ES-I3 (cell line): ENCODE measurements around the gene DCBLD1.

ENCODE experiments used
- H3K36me3 ChIP-seq: 2 replicates; pipeline ENCODE4 v1.6.1; 2013; ENCODE audit warnings: mild to moderate bottlenecking, low read length, control low read depth, moderate library complexity; ENCODE audit not compliant: insufficient read depth
- H3K4me1 ChIP-seq: 2 replicates; pipeline ENCODE4 v1.6.1; 2013; ENCODE audit warnings: mild to moderate bottlenecking, control low read depth, low read length; ENCODE audit not compliant: insufficient read depth
- H3K9ac ChIP-seq: 2 replicates; pipeline ENCODE4 v1.6.1; 2013; ENCODE audit warnings: low read depth, mild to moderate bottlenecking, low read length, moderate library complexity
- H3K9me3 ChIP-seq: 2 replicates; pipeline ENCODE4 v1.6.1; 2013; ENCODE audit warnings: mild to moderate bottlenecking, low read length, moderate library complexity; ENCODE audit not compliant: control insufficient read depth, insufficient read depth

The DCBLD1 gene

DNA sequence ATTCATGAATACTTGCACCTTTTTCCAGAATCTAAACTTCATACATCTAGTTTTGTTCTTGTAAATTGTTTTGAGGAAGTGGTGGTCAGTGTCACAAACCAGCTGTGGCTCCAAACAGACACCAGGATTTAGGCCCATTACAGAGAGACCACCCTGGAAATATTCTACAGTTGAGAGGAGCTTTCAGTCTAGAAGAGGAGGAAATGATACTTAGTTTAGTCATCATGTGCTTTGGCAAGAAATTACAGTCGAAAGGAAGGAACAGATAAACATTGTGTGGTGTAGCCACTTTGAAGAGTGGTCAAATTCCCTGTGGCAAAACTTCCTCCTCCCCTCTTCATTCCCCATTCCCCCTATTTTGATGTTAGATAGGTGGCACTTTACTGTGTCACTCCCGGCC, 15.7 kb downstream of the DCBLD1 start:
- Histone ChIP-seq H3K4me1 (no peaks in the 10 kb centered on the region), H3K36me3 (no peaks in the 10 kb centered on the region), H3K9ac (no peak overlapping the region), H3K9me3 (no peaks in the 10 kb centered on the region)

DNA sequence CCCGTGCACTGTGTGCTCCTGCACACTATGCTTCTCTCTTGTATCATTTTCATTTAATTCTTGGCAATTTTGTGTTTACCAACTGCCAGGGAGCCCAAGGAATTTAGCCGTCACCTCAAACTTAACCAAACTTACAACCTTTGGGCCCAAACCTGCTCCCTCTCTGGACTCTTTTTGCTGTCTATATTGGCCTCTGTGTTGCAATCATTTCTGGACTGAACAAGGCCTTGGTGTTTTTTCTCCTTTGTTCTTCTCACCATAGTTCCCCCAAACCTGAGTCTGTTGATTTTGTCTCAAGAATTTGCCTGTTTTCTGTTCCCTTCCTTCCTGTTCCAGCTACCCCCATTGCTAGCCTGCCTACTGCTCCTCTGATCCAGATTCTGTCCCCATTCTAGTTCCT, 19.2 kb downstream of the DCBLD1 start:
- Histone ChIP-seq H3K9me3 (no peaks in the 10 kb centered on the region), H3K4me1 (no peaks in the 10 kb centered on the region), H3K9ac (no peak overlapping the region)

DNA sequence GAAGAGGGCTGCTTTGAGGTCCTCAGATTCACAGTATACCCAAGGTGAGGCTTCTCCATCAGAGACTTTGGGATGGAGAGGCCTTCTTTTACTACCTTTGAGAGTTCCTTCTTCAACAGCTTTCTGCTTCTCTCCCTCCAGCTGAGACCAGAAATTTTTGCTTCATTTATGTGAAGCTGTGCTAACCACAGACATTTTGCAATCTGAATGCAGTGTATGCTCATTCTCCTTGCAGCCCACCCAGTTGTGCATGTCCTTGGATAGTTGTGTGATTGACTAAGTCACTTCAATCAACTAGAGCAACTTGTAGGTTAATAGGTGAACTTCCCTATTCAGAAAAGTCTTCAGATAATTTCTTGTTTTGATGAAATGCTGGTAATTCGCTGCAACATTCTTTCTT, 20.1 kb downstream of the DCBLD1 start:
- H3K9me3 ChIP-seq, result no peaks in the 10 kb centered on the region
- H3K4me1 ChIP-seq, result no peaks in the 10 kb centered on the region
- no peak overlapping the region for H3K9ac ChIP-seq
- no peaks in the 10 kb centered on the region for H3K36me3 ChIP-seq

More for the DNA sequence above, 19.2 kb downstream of the DCBLD1 start:
- H3K36me3 ChIP-seq, result no peaks in the 10 kb centered on the region

DNA sequence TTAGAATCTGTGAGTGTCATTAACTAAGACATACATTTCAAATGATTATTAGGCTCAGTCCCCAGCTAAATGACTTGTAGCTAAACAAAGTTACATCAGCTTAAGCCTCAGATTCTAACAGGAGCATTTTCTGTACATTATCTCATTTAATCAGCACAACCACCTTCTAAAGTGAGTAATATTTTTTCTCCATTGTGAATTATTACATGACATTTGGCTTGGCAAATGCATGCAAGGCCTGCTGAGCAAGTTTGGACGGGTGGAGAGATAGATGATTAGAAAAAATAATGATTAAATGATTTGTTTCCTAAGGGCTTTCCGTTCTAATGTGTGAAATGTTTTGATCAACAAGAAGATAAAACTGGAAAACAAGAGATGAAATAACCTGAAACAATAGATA, 20.7 kb downstream of the DCBLD1 start:
- no peaks in the 10 kb centered on the region for H3K9me3 ChIP-seq
- H3K4me1 ChIP-seq, result no peaks in the 10 kb centered on the region
- H3K9ac ChIP-seq, result no peak overlapping the region
- H3K36me3 ChIP-seq, result no peaks in the 10 kb centered on the region

DNA sequence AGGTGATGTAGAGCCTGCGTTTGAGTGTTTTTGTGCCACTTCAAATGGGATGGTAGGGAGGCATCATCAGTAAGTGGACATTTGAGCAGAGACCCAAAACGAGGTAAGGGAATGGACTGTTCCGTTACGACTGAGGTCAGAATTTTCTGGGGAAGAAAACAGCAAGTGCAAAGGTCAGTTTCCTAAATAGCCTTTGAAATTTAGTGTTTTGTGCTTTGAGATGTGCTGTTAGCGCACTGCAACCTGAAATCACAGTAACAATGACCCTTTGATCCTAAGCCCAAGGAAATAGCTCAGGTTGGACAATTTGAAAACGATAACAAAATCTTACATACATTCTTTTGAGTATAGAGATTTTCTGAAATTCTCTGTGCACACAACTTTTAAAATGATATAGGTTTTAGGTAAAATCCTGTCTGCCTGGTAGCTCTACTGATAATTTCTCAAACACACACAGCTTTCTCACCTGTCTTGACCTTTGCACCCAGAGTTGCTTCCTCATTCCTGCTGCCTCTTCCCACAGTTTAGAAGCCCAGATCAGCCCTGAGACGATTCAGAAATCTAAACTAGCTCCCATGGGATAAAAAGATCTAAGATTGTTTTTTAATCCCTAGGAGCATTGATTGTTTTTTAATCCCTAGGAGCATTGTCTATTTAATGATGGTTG, 22.1 kb downstream of the DCBLD1 start:
- Histone ChIP-seq H3K36me3 (peaks cover 3% of the 10 kb centered on the region; the same call in 1 of the 2 replicates), H3K9ac (no peak overlapping the region), H3K4me1 (no peaks in the 10 kb centered on the region), H3K9me3 (no peaks in the 10 kb centered on the region)

DNA sequence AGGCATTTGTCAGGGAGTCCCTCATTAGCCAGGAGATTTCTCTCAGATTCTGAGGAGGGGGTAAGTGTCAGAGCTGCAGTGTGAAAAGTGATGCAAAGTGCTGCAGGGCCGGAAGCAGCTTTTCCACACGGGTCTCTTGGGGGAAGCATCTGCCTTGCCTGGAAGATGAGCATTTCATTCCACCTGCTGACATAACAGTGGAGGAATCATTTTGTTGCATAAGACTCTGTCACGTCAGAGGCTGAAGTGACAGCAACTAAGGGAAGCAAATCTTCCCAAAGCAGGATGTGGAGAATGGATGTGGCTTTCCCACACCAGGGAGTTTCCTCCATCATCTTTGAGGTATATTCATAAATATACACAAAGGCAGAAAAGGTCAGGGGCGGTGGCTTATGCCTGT, 22.8 kb downstream of the DCBLD1 start:
- Histone ChIP-seq H3K4me1 (no peaks in the 10 kb centered on the region), H3K9me3 (no peaks in the 10 kb centered on the region), H3K36me3 (peaks cover 3% of the 10 kb centered on the region; the same call in 1 of the 2 replicates), H3K9ac (no peak overlapping the region)

DNA sequence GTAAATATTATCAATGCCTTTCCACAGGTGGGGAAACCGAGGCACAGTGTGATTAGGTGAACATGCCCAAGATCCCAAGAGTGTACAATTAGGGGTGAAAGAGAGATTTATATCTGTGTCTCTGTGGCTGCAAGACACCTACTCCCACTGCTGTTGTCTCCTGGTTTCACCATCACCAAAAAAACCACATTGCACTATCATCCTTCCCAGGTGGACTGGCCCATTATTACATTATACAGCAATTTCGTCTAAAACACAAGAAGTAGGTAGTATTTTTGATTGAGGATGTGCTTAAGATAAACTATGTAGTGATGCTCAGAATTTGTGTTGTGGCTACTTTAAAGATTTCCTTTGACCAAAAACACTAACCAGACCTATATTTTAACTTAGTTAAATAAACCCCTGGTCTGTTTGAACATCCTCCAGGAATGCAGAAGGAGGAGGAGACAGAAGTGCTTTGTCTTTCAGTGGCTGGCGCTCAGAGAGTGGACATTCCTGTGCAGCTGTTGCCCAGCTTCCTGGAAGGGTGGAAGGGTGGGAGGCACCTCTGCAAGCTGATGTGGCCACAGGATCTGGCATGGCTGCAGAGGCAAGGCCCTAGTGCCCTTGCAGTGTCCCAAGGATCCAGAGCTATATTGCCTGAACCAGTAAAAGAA, 23.8 kb downstream of the DCBLD1 start:
- H3K9ac ChIP-seq, result no peak overlapping the region
- H3K36me3 ChIP-seq, result peaks cover 3% of the 10 kb centered on the region; the same call in 1 of the 2 replicates
- H3K9me3 ChIP-seq, result no peaks in the 10 kb centered on the region
- no peaks in the 10 kb centered on the region for H3K4me1 ChIP-seq

DNA sequence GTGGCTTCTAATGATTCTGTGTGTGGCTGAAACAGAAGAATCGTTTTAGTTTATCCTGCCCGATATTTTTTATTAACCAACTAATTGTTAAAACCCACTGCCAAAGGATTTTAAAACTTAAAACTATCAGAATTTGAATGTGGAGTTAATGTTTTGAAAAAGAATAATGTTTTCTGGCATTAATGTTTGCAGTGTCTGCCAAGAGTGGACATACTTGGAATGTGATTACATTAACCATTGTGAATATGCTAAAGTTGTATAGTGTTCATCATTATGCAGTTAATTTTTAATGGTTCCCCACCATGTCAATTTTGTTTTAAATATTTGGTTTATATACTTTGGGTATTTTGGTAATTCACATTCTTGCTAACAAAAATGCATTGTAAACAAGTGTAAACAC, 24.4 kb downstream of the DCBLD1 start:
- Histone ChIP-seq H3K9me3 (no peaks in the 10 kb centered on the region), H3K4me1 (no peaks in the 10 kb centered on the region), H3K36me3 (peaks cover 3% of the 10 kb centered on the region; the same call in 1 of the 2 replicates), H3K9ac (no peak overlapping the region)

DNA sequence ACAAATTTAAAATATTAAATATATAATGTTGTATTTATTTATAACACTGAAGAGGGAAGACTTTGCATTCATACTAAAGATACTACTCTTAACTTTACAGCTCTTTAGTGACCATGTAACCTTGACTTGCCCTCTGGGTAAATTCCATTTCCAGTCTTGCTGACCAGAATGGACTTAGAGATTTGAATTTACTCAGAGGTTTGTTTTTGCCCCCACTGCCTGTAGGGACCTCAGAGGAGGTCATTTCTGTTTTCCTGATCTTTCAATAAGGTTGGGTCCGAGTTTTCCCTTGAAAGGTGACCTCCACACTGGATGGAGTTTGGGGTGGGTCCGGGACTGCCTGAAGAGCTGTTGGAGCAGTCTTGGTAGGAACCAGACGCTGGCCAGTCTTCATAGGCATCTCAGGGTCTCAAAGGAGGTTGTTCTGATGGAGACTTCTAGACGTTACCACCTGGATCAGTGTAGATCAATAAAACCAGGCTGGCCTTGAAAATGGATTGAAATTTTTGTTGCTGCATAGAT, 26.0 kb downstream of the DCBLD1 start:
- Histone ChIP-seq H3K9ac (no peak overlapping the region), H3K9me3 (no peaks in the 10 kb centered on the region), H3K36me3 (peaks cover 3% of the 10 kb centered on the region; the same call in 1 of the 2 replicates), H3K4me1 (0 out of 2 replicates have a peak, but pooled peaks cover 5% of the 10 kb centered on the region)

DNA sequence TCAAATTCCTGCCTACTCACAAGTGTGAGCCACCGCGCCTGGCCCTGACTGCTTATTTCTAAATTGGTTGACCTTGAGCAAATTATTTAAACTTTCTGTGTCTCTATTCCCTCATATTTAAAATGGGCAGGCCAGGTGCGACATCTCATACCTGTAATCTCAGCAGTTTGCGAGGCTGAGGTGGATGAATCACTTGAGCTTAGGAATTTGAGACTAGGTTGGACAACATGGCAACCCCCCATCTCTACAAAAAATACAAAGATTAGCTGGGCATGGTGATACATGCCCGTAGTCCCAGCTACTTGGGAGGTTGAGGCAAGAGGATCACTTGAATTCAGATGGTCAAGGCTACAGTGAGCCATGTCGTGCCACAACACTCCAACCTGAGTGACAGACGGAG, 26.5 kb downstream of the DCBLD1 start:
- Histone ChIP-seq H3K4me1 (0 out of 2 replicates have a peak, but pooled peaks cover 5% of the 10 kb centered on the region), H3K36me3 (peaks cover 3% of the 10 kb centered on the region; the same call in 1 of the 2 replicates), H3K9me3 (no peaks in the 10 kb centered on the region), H3K9ac (no peak overlapping the region)

DNA sequence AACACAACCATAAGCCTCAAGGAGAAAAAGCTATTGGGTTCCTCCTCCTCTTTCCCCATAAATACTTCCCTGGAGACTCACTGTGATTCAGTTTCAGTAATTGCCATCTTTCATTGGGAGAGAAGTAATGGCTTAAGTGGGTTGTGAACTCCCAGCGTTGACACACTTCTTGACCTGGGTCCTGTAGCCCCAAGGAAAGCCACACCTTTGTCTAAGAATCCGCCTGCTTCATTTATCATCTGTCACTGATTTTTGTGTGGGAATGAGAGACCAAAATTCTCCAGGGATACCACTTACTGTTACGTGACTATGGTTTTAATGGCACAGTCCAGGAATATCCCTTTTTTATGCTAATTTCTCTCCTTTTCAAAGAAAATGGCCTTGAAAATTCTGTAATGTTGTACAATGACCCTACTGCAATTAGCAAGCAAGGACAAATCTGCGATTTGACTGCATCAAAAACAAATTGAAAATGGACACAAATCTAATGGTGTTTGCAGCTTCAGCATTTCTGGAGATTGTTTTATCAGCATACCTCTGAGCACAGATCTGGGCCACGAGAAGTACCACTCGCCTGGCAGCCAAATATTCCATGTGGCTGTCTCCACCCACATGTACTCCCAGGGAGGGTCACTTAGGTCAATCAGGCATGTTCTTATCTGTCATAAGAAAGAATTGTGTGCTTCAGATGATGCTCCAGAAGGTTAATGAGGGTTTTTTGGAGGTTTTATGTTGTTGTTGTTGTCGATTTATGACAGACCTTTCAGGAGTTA, 29.8 kb downstream of the DCBLD1 start:
- no peak overlapping the region for H3K9ac ChIP-seq
- H3K9me3 ChIP-seq, result no peaks in the 10 kb centered on the region
- peaks cover 3% of the 10 kb centered on the region; the same call in 1 of the 2 replicates for H3K36me3 ChIP-seq
- H3K4me1 ChIP-seq, result 0 out of 2 replicates have a peak, but pooled peaks cover 5% of the 10 kb centered on the region

DNA sequence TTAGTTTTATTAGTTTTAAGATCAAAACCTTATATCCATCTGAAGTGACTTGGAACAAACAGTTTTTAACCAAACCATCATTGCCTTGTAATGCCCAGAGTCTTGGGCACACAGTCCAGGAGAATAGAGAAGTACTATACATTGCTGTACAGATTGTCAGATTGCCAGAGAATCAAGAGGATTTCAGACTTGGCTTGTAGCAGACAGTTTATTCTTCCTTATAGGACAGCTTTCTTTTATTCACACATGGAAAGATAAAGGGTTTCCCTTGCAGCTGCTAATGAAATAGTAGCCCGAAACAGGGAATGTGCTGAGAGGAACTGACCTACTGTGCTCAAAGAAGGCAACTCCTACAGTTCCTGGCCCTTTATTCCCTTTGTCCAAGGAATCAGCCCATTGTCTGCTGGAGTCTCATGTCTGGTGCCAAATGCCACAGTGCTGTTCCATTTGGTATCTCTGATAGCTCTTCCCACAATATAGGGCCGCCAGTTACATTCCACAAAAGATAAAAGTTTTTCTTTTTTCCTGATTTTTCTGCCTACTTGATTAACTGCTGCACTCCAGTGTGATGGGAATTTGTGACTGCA, 30.6 kb downstream of the DCBLD1 start:
- H3K9ac ChIP-seq, result no peak overlapping the region
- peaks cover 3% of the 10 kb centered on the region; the same call in 1 of the 2 replicates for H3K36me3 ChIP-seq
- H3K9me3 ChIP-seq, result no peaks in the 10 kb centered on the region
- H3K4me1 ChIP-seq, result 0 out of 2 replicates have a peak, but pooled peaks cover 5% of the 10 kb centered on the region

DNA sequence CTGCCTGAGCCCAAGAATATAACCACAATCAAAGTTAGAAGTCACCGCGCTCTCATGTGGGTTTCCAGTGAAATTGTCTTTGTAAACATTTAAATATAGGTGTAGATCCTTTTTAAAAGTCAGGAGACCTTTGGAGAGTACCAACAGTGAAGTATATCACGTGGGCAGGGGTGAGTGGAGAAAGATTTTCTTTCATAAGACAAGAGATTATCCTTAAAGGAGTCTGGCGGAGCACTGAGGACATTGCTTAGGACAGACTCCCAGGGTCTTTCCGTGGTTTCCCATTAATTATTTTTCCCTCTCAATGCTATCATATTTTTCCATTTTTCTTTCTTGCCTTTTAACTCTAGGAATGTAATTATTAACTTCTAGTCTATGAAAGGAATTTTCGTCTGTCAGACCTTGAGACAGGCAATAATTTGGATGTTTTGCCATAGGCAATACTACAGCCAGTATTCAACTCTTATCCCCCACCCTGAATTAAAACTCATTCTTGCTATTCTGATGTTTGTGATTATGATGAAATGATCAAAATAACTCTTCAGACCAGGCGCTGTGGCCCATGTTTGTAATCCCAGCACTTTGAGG, 31.4 kb downstream of the DCBLD1 start:
- Histone ChIP-seq H3K4me1 (0 out of 2 replicates have a peak, but pooled peaks cover 5% of the 10 kb centered on the region), H3K36me3 (no peaks in the 10 kb centered on the region), H3K9ac (no peak overlapping the region), H3K9me3 (no peaks in the 10 kb centered on the region)

DNA sequence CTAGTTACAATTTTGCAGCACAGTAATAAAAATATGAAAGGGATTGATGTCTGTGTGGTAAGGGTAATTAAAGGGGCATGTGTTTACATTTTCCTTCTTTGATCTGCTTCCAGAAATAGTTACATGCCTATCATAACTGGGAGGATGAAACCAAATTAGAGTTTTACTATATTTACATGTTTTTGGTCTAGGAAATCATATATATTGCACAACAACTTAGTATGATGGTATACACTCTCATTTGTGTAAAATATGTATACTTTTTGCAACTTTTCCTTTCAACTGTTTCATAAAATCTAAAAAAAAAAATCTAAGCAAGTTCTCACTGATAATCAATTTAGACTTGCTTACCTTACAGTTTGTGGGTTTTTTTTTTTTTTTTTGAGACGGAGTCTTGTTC, 32.2 kb downstream of the DCBLD1 start:
- Histone ChIP-seq H3K9ac (no peak overlapping the region), H3K36me3 (no peaks in the 10 kb centered on the region), H3K9me3 (no peaks in the 10 kb centered on the region), H3K4me1 (0 out of 2 replicates have a peak, but pooled peaks cover 5% of the 10 kb centered on the region)
